Measurements from ENCODE around the gene FAM171A2. TPM values are rescaled to one million over a fixed set of nuclear protein-coding genes. Genes with fewer than 3 reads are reported as not detected.
"Not testable (repeated sequence)": the region's sequence is repeated elsewhere in the genome, so short reads cannot be mapped to it uniquely, and the experiment has no call there.

FAM171A2 gene
- total RNA-seq, 1 donor from 2014 or later: 60.7 TPM

- DNase-seq (ENCODE audit: low spot score in 2 of 2) (no peak), FAIRE-seq (no peak)
Measured at GRCh38 chr17:44384281-44384822, 20.7 kb upstream of the FAM171A2 start.

- FAIRE-seq (no peak), DNase-seq (ENCODE audit: low spot score in 2 of 2) (no peak)
Measured at GRCh38 chr17:44383861-44384260, 20.2 kb upstream of the FAM171A2 start.

GRCh38 chr17:44383363-44383762 is 19.7 kb upstream of the FAM171A2 start:
- FAIRE-seq (no peak), DNase-seq (ENCODE audit: low spot score in 2 of 2) (no peak)

GRCh38 chr17:44382917-44383316 is 19.3 kb upstream of the FAM171A2 start:
- DNase-seq (ENCODE audit: low spot score in 2 of 2) (no peak), FAIRE-seq (no peak)

- no peak for FAIRE-seq
- no peak for DNase-seq (ENCODE audit: low spot score in 2 of 2)
Measured at GRCh38 chr17:44381810-44382305, 18.2 kb upstream of the FAM171A2 start.

- no peak for FAIRE-seq
- DNase-seq (ENCODE audit: low spot score in 2 of 2): no peak
Measured at GRCh38 chr17:44380767-44381166, 17.1 kb upstream of the FAM171A2 start.

GRCh38 chr17:44379887-44380286 is 16.2 kb upstream of the FAM171A2 start:
- FAIRE-seq (no peak), DNase-seq (ENCODE audit: low spot score in 2 of 2) (no peak)

GRCh38 chr17:44378171-44378705 is 14.6 kb upstream of the FAM171A2 start:
- FAIRE-seq: no peak

GRCh38 chr17:44376779-44377178 is 13.1 kb upstream of the FAM171A2 start:
- peak in 1 of 2 donors; percentile 16 for DNase-seq (ENCODE audit: low spot score in 2 of 2)
- FAIRE-seq: no peak

More at GRCh38 chr17:44378171-44378705, 14.6 kb upstream of the FAM171A2 start:
- DNase-seq (ENCODE audit: low spot score in 2 of 2): peak in 1 of 2 donors; percentile 11

GRCh38 chr17:44376124-44376523 is 12.5 kb upstream of the FAM171A2 start:
- peak; percentile 44 to 64 for DNase-seq (ENCODE audit: low spot score in 2 of 2)
- FAIRE-seq: no peak

GRCh38 chr17:44375196-44376017 is 11.8 kb upstream of the FAM171A2 start:
- FAIRE-seq (no peak), DNase-seq (ENCODE audit: low spot score in 2 of 2) (peak in 1 of 2 donors; percentile 13)

GRCh38 chr17:44374306-44375195 is 10.9 kb upstream of the FAM171A2 start:
- DNase-seq (ENCODE audit: low spot score in 2 of 2) (peak in 1 of 2 donors; percentile 12), FAIRE-seq (no peak)

- DNase-seq (ENCODE audit: low spot score in 2 of 2) (no peak), FAIRE-seq (no peak)
Measured at GRCh38 chr17:44372036-44372435, 8.4 kb upstream of the FAM171A2 start.

GRCh38 chr17:44369414-44370023 is 5.9 kb upstream of the FAM171A2 start:
- FAIRE-seq: not testable (repeated sequence)

GRCh38 chr17:44368391-44369243 is 5.0 kb upstream of the FAM171A2 start:
- not testable (repeated sequence) for FAIRE-seq

More at GRCh38 chr17:44369414-44370023, 5.9 kb upstream of the FAM171A2 start:
- not testable (repeated sequence) for DNase-seq (ENCODE audit: low spot score in 2 of 2)

GRCh38 chr17:44367231-44367979 is 3.8 kb upstream of the FAM171A2 start:
- DNase-seq (ENCODE audit: low spot score in 2 of 2): no peak
- no peak for FAIRE-seq

More at GRCh38 chr17:44368391-44369243, 5.0 kb upstream of the FAM171A2 start:
- not testable (repeated sequence) for DNase-seq (ENCODE audit: low spot score in 2 of 2)

- not testable (repeated sequence) for DNase-seq (ENCODE audit: low spot score in 2 of 2); FAIRE-seq
Measured at GRCh38 chr17:44365051-44365450, 1.4 kb upstream of the FAM171A2 start.

- FAIRE-seq (no peak), DNase-seq (ENCODE audit: low spot score in 2 of 2) (peak in 1 of 2 donors; percentile 66)
Measured at GRCh38 chr17:44362949-44363612, 572 bp downstream of the FAM171A2 start.

Data from frontal cortex (tissue), 4 donors.